CD4-positive, alpha-beta T cell (primary cell): ENCODE measurements around the gene TEKTIP1. TPM values are rescaled to one million over a fixed set of nuclear protein-coding genes. Genes with fewer than 3 reads are reported as not detected.

Experiments
- ATAC-seq: fragments of 200-7000 bp; cut with Tn5 transposase; one replicate; pipeline ENCODE4 v1.10.0; 2022; ENCODE audit warnings: mild to moderate bottlenecking; ENCODE audit not compliant: poor library complexity
- CTCF ChIA-PET: fragments of 350-600 bp; sonication (Branson Sonifier 250); formaldehyde crosslinking; loops from one replicate; lab custom pipeline; 2021; ENCODE audit warnings: antibody characterized with exemption, inconsistent platforms; lab: Charles Lee
- POLR2A ChIA-PET: fragments of 350-600 bp; sonication (Branson Sonifier 250); formaldehyde crosslinking; loops from one replicate; lab custom pipeline; 2021; ENCODE audit warnings: antibody characterized with exemption, inconsistent platforms; lab: Charles Lee
- DNase-seq, 14 experiments: peaks; one replicate each; pipeline ENCODE4 v3.0.0-alpha.2; 2013 to 2020; ENCODE audit warnings: mixed read lengths in 2 of 14
- H3K27ac ChIP-seq, 2 donors: one replicate each; pipeline versions ENCODE4 v1.5.1 to v1.7.0; 2013; ENCODE audit warnings: low read length in 2 of 2, low read depth in 1 of 2, mild to moderate bottlenecking in 1 of 2
- H3K27me3 ChIP-seq, 2 experiments: 1 replicate in 1 of 2; 2 replicates in 1 of 2; pipeline versions ENCODE4 v1.6.1 to v1.7.0; 2013; ENCODE audit warnings: low read length in 2 of 2, control low read depth in 1 of 2, mild to moderate bottlenecking in 1 of 2, moderate library complexity in 1 of 2; ENCODE audit not compliant: insufficient read depth in 2 of 2, control insufficient read depth in 1 of 2
- H3K36me3 ChIP-seq: one replicate; pipeline ENCODE4 v1.6.1; 2013; ENCODE audit warnings: low read length, control low read depth; ENCODE audit not compliant: insufficient read depth
- H3K4me1 ChIP-seq: one replicate; pipeline ENCODE4 v1.6.1; 2013; ENCODE audit warnings: low read length, control low read depth; ENCODE audit not compliant: insufficient read depth
- H3K4me3 ChIP-seq: one replicate; pipeline ENCODE4 v1.5.1; 2013; ENCODE audit warnings: mild to moderate bottlenecking, low read length, moderate library complexity
- H3K9me3 ChIP-seq, 2 experiments: 1 replicate in 1 of 2; 2 replicates in 1 of 2; pipeline versions ENCODE4 v1.6.1 to v1.7.0; 2013; ENCODE audit warnings: low read length in 2 of 2, mild to moderate bottlenecking in 2 of 2, control low read depth in 1 of 2, moderate library complexity in 1 of 2; ENCODE audit not compliant: control insufficient read depth in 1 of 2, insufficient read depth in 1 of 2
- H3K27ac Mint-ChIP-seq: one replicate; pipeline ENCODE4 v1.8.0; 2020; ENCODE audit warnings: mixed read lengths
- H3K27me3 Mint-ChIP-seq: one replicate; pipeline ENCODE4 v1.8.0; 2021; ENCODE audit warnings: mixed read lengths
- H3K36me3 Mint-ChIP-seq: one replicate; pipeline ENCODE4 v1.8.0; 2021; ENCODE audit warnings: low read depth, mixed read lengths
- H3K4me1 Mint-ChIP-seq: one replicate; pipeline ENCODE4 v1.8.0; 2021; ENCODE audit warnings: low read depth, mixed read lengths
- H3K4me3 Mint-ChIP-seq: one replicate; pipeline ENCODE4 v1.8.0; 2020; ENCODE audit warnings: mild to moderate bottlenecking, mixed read lengths
- H3K9me3 Mint-ChIP-seq: one replicate; pipeline ENCODE4 v1.8.0; 2020; ENCODE audit warnings: mixed read lengths
- intact Hi-C, 2 experiments: fragments of 100-400 bp; cut with DNase I in 1 of 2; cut with micrococcal nuclease in 1 of 2; formaldehyde crosslinking; loops; one replicate each; pipeline versions ENCODE4 v1.15.1 to v1.9.0; 2023 to 2025; cut with DNase I, micrococcal nuclease
- total RNA-seq, 174 experiments: library from RNA in 2 of 174; stranded (reverse) in 2 of 174; gene quantifications; one replicate each; pipeline ENCODE4 v1.2.3 and lab custom pipeline; 2021 to 2026
- TF ChIP-seq, protein P1 (sequence below): fragments of 200-600 bp; IDR thresholded peaks from one replicate; pipeline ENCODE4 v1.8.0; 2022; ENCODE audit warnings: antibody characterized with exemption, mild to moderate bottlenecking

TEKTIP1 gene
- total RNA-seq, 2 experiments from 2014 or later, result 5.7 to 6.0 TPM

DNA sequence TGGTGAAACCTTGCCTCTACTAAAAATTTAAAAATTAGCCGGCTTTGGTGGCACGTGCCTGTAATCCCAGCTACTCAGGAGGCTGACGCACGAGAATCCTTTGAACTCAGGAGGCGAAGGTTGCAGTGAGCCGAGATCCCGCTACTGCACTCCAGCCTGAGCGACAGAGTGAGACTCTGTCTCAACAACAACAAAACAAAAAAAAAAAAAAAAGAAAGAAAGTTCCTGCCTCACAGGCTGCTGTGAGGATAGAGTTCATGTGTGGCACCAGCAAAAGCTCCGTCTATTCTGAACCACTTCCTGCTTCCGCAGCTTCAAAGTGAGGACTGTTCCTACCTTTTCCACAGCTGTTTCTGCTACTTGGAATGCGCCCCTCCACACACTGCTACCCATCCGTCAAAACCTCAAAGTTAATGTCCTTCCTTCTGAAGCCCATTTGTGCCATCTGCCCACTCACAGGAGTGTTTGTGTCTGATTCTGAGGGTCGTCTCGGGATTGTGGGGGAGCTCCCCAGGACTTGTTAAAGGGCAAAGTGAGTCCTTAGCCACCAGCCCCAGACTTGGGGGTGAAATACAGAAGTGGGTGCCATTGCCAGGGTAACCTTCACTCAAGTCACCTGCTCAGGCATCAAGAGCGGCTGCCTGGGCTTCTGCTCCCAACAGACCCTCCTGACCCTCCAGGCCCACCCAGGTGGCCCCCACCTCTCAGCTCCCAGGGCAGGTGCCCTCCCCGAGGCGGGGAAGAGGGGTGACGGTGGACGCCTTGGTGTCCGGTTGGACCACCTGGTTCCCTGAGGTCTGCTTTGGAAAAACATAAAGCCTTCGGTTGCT lies 15.5 kb downstream of the TEKTIP1 start:
- Mint-ChIP-seq H3K9me3 (no peaks in the 10 kb centered on the region), H3K36me3 (peaks cover 19% of the 10 kb centered on the region), H3K4me3 (peak overlapping the region; percentile 93), H3K27me3 (no peaks in the 10 kb centered on the region), H3K4me1 (peaks cover 42% of the 10 kb centered on the region), H3K27ac (peak overlapping the region; percentile 93)
- intact Hi-C loops, result loop anchor here in 1 of 2 experiments (1.0 to 2.0 kb wide), 2 partner anchors 18 to 72 kb away; partner anchors contain the start of genes CACTIN and HMG20B
- H3K9me3 ChIP-seq, result no peaks in the 10 kb centered on the region
- peaks cover 6% of the 10 kb centered on the region for H3K36me3 ChIP-seq
- peak overlapping the region; percentile 80 to 82 for H3K27ac ChIP-seq
- ChIA-PET POLR2A (interaction anchor here (0.6 to 2.1 kb wide), 14 partner anchors 9 to 1537 kb away, joined by 3 to 19 read pairs (median 3); partner anchors contain the start of genes MRPL54, S1PR4 and TEKTIP1), CTCF (interaction anchor here (0.7 to 2.1 kb wide), 3 partner anchors 9 to 769 kb away, joined by 3 to 18 read pairs (median 4); partner anchors contain the start of gene THOP1)
- H3K4me1 ChIP-seq, result peaks cover 65% of the 10 kb centered on the region
- H3K4me3 ChIP-seq, result peak overlapping the region; percentile 45
- TF ChIP-seq, protein P1, sequence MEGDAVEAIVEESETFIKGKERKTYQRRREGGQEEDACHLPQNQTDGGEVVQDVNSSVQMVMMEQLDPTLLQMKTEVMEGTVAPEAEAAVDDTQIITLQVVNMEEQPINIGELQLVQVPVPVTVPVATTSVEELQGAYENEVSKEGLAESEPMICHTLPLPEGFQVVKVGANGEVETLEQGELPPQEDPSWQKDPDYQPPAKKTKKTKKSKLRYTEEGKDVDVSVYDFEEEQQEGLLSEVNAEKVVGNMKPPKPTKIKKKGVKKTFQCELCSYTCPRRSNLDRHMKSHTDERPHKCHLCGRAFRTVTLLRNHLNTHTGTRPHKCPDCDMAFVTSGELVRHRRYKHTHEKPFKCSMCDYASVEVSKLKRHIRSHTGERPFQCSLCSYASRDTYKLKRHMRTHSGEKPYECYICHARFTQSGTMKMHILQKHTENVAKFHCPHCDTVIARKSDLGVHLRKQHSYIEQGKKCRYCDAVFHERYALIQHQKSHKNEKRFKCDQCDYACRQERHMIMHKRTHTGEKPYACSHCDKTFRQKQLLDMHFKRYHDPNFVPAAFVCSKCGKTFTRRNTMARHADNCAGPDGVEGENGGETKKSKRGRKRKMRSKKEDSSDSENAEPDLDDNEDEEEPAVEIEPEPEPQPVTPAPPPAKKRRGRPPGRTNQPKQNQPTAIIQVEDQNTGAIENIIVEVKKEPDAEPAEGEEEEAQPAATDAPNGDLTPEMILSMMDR, result no peak
- DNase-seq (peak in 13 of 14 experiments; percentile 20 to 85 (median 50)), ATAC-seq (peak; percentile 63)
- H3K27me3 ChIP-seq, result no peaks in the 10 kb centered on the region

DNA sequence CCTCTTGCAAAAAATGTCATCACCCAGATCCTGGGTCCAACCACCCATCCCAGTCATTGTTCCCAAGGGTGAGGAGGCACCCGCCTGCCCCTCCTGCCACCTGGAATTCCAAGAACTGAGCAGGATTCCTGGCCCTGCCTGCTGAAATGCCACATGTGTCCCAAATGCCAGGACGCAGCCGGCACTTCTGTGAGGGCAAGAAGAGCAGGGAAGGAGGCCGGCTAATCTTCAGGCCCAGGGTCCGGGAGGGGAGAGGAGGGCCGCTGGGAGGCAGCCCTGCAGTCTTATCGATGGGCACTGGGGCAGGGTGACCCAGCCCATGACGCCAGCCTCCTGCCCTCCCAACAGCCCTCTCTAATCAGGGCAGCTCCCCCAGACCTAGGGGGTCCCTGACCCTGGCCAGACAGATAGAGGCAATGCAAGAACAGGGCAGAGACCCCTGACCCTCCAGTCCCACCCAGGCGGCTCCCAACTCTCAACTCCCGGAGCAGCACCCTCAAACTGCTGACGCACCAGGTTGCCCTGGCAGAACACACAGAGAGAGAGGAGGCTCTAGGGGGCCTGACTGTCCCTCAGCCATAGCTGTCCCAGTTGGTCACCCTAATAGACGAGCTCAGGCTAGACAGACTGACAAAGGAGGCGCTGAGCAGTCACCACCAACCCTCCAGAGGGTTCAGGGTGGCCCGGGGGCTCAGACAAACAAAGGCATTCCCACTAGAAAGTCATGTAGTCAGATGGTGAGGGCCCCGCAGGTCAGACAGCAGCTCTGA lies 16.9 kb downstream of the TEKTIP1 start:
- H3K27me3 Mint-ChIP-seq, result no peaks in the 10 kb centered on the region
- DNase-seq (peak in 1 of 14 experiments; percentile 34), ATAC-seq (no peak)
- Histone ChIP-seq H3K9me3 (no peaks in the 10 kb centered on the region), H3K27me3 (no peaks in the 10 kb centered on the region), H3K4me3 (peak overlapping the region; percentile 84), H3K27ac (peak overlapping the region; percentile 45 to 82), H3K4me1 (peaks cover 65% of the 10 kb centered on the region), H3K36me3 (peaks cover 2% of the 10 kb centered on the region)
- intact Hi-C loops, result loop anchor here in 1 of 2 experiments (2.0 kb wide), 1 partner anchor 71 kb away; the partner anchor contains the start of gene CACTIN
- ChIA-PET POLR2A (interaction anchor here (0.5 to 2.4 kb wide), 9 partner anchors 10 to 575 kb away, joined by 3 to 21 read pairs (median 5); partner anchors contain the start of genes APBA3, GIPC3 and MRPL54), CTCF (interaction anchor here (1.0 to 3.4 kb wide), 2 partner anchors 8 to 11 kb away, joined by 3 to 33 read pairs; no protein-coding TSS in a partner anchor)
- H3K36me3 Mint-ChIP-seq, result peaks cover 19% of the 10 kb centered on the region
- H3K4me1 Mint-ChIP-seq, result peaks cover 40% of the 10 kb centered on the region
- TF ChIP-seq, protein P1, result no peak
- peak overlapping the region; percentile 93 for H3K4me3 Mint-ChIP-seq
- H3K27ac Mint-ChIP-seq, result peak overlapping the region; percentile 93
- H3K9me3 Mint-ChIP-seq, result no peaks in the 10 kb centered on the region
